Heart right ventricle (tissue), 16 donors: ENCODE data around the gene FUBP3. TPM values are rescaled to one million over a fixed set of nuclear protein-coding genes. Genes with fewer than 3 reads are reported as not detected.

Experiments used
- ATAC-seq, 8 donors: fragments of 200-7000 bp; cut with Tn5 transposase; one replicate each; pipeline ENCODE4 v1.9.1; 2020; ENCODE audit warnings: mild to moderate bottlenecking in 8 of 8, moderate library complexity in 8 of 8, moderate number of reproducible peaks in 1 of 8
- DNase-seq, 2 donors: peaks; one replicate each; pipeline ENCODE4 v3.0.0-alpha.2; 2020
- H3K27ac ChIP-seq, 10 donors: fragments of 200-600 bp; sonication (generic) in 2 of 10; one replicate each; pipeline versions ENCODE4 v1.5.0 to v1.8.0; 2020 to 2022; ENCODE audit warnings: mild to moderate bottlenecking in 3 of 10
- H3K27me3 ChIP-seq, 7 donors: fragments of 200-600 bp; one replicate each; pipeline ENCODE4 v1.8.0; 2021 to 2022; ENCODE audit warnings: mild to moderate bottlenecking in 2 of 7
- H3K36me3 ChIP-seq, 9 donors: fragments of 200-600 bp; sonication (generic) in 1 of 9; one replicate each; pipeline versions ENCODE4 v1.5.0 to v1.8.0; 2020 to 2022; ENCODE audit warnings: mild to moderate bottlenecking in 2 of 9
- H3K4me1 ChIP-seq, 9 donors: fragments of 200-600 bp; sonication (generic) in 1 of 9; one replicate each; pipeline versions ENCODE4 v1.5.0 to v1.8.0; 2020 to 2022; ENCODE audit warnings: mild to moderate bottlenecking in 4 of 9
- H3K4me3 ChIP-seq, 10 donors: fragments of 200-600 bp; sonication (generic) in 2 of 10; one replicate each; pipeline versions ENCODE4 v1.5.0 to v1.8.0; 2020 to 2022; ENCODE audit warnings: mild to moderate bottlenecking in 7 of 10, moderate library complexity in 2 of 10
- H3K9me3 ChIP-seq, 11 donors: fragments of 200-600 bp in 10 of 11; sonication (generic) in 2 of 11; one replicate each; pipeline versions ENCODE4 v1.5.0 to v1.8.0; 2013 to 2022; ENCODE audit warnings: mild to moderate bottlenecking in 2 of 11, control low read depth in 1 of 11, moderate library complexity in 1 of 11
- WGBS, 2 donors: extraction: QIAGEN DNeasy Blood & Tissue Kit; methylation state at CpG; one replicate each; pipeline ENCODE4 v1.1.7; 2013; ENCODE audit warnings: inconsistent platforms in 1 of 2; 5-methylcytosine and 5-hydroxymethylcytosine counted together
- intact Hi-C, 10 donors: fragments of 100-400 bp; cut with DNase I; formaldehyde crosslinking; loops; one replicate each; pipeline versions ENCODE4 v1.11.1 to v1.14.2; 2022
- polyA plus RNA-seq, 2 donors: library from polyadenylated mRNA; stranded (reverse); fragments of 200-250 nt; gene quantifications; one replicate each; pipeline ENCODE4 v1.2.3, GENCODE V29; 2013
- total RNA-seq, 10 donors: library from RNA; stranded (reverse); fragmentation: NEBNext Ultra II Directional in 3 of 10; extraction: Animal tissue kit (Norgen Biotek cat#: 25700) in 3 of 10; gene quantifications; one replicate each; pipeline versions ENCODE4 v1.2.1 to v1.2.4, GENCODE V29; 2021 to 2023
- TF ChIP-seq, protein P1 (sequence below), 9 donors: fragments of 200-600 bp; sonication (generic) in 2 of 9; IDR thresholded peaks; one replicate each; pipeline versions ENCODE4 v1.5.0 to v1.8.0; 2021 to 2022; ENCODE audit warnings: antibody characterized with exemption in 9 of 9, mild to moderate bottlenecking in 5 of 9, moderate library complexity in 1 of 9
- donor health status: Arrhythmogenic right ventricular cardiomyopathy.
- donor health status: ischemic (EF 13 %, LVEDD 7.1; RV severe dilation, severe dysfunction).
- donor health status: healthy with polysubstance abuse.
- donor health status: DM: no; HTN: yes; CAD: no.
- donor health status: DM: no; HTN: no; CAD: no.
- donor health status: ischemic (EF 25% LVEDD 6.9; RV normal size, moderate dysfunction).
- donor health status: ischemic (EF 25% LVEDD 5.7; RV mildly dilated, moderate dysfunction).
- donor health status: healthy.
- donor health status: DM: yes; HTN: yes; CAD: no.
- donor health status: Ischemic cardiomyopathy.
- donor health status: ischemic (EF 35%, LVEDD 5.7; RV mildly dilated, moderate dysfunction).
- donor health status: nonischemic (EF 11% LVEDD 7.7; RV severe dilation, severe dysfunction).
- donor health status: DM: yes; HTN: yes; CAD: no.
- donor health status: PGD.
- donor health status: ischemic (EF 29% LVEDD 5.4; RV normal size, mild dysfunction).
- donor health status: nonischemic (EF 23%, LVEDD 6.1; RV moderate dilation, normal function).

FUBP3 gene
- total and polyA plus RNA-seq, 12 donors = 16.8 to 40.3 (median 26.9) TPM

DNA sequence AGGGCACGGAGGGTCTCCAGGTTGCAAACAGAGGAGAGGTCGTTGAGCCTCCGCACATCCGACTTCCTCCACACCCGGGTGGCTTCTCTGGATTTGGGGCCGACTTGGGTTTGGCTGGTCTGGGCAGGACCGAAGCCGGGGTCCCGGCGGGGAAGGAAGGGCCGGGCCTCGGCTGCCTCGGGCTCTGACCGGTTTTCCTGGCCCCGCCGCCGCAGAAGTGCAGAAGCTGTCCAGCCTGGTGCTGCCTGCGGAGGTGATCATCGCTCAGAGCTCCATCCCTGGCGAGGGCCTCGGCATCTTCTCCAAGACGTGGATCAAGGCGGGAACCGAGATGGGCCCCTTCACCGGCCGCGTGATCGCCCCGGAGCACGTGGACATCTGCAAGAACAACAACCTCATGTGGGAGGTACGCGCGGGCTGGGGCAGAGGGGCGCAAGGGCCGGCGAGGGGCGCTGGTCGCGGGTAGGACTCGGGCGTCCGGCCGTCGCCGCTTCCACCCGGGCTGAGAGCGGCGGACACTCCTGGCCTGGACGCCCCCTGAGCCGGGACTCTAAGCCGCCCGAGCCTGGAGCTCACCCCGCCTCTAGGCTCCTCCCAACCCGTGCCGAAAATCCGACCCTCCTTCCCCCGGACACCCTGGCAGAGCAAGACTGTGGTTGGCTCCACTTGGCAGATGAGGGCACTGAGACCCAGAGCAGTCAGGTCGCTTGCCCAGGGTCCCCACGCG, 87.2 kb downstream of the FUBP3 start:
- peaks cover 42 to 74% (median 71%) of the 10 kb centered on the region in 7 donors for H3K27me3 ChIP-seq
- H3K36me3 ChIP-seq = no peaks in the 10 kb centered on the region
- TF ChIP-seq, protein P1, sequence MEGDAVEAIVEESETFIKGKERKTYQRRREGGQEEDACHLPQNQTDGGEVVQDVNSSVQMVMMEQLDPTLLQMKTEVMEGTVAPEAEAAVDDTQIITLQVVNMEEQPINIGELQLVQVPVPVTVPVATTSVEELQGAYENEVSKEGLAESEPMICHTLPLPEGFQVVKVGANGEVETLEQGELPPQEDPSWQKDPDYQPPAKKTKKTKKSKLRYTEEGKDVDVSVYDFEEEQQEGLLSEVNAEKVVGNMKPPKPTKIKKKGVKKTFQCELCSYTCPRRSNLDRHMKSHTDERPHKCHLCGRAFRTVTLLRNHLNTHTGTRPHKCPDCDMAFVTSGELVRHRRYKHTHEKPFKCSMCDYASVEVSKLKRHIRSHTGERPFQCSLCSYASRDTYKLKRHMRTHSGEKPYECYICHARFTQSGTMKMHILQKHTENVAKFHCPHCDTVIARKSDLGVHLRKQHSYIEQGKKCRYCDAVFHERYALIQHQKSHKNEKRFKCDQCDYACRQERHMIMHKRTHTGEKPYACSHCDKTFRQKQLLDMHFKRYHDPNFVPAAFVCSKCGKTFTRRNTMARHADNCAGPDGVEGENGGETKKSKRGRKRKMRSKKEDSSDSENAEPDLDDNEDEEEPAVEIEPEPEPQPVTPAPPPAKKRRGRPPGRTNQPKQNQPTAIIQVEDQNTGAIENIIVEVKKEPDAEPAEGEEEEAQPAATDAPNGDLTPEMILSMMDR (IDR thresholded peaks at IDR 0.05) = no peak
- no peak overlapping the region for H3K4me3 ChIP-seq
- no peak overlapping the region for H3K27ac ChIP-seq
- intact Hi-C loops = no loop called here
- H3K4me1 ChIP-seq = peaks cover 17 to 53% (median 47%) of the 10 kb centered on the region in 9 donors
- ATAC-seq (no peak), DNase-seq (no peak)
- 8 to 9% methylated on average over 54 to 60 of the region's 60 CpGs for WGBS, 2 donors
- no peaks in the 10 kb centered on the region for H3K9me3 ChIP-seq

DNA sequence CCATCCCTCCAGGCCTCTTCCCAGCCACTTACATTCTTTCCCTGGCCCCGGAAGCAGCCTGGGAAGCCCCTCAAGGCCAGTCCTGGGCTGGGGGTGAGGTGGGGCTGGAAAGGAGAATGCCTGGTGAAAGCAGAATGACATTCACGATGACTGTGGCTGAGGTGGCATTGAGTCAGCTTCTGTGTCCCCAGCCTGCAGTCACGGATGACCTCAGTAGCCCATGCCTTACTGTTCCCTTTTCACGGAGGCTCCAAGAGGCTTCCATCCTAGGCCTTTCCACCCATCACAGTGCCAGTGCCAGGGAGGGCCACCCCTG, 87.7 kb downstream of the FUBP3 start:
- TF ChIP-seq, protein P1 (IDR thresholded peaks at IDR 0.05) = no peak
- Histone ChIP-seq H3K27ac (no peak overlapping the region), H3K9me3 (no peaks in the 10 kb centered on the region), H3K27me3 (peaks cover 38 to 68% (median 66%) of the 10 kb centered on the region in 7 donors), H3K36me3 (no peaks in the 10 kb centered on the region), H3K4me3 (no peak overlapping the region), H3K4me1 (peaks cover 17 to 48% (median 42%) of the 10 kb centered on the region in 9 donors)
- intact Hi-C loops = no loop called here
- ATAC-seq (no peak), DNase-seq (no peak)
- WGBS, 2 donors = 60 to 63% methylated on average over 4 of the region's 4 CpGs

DNA sequence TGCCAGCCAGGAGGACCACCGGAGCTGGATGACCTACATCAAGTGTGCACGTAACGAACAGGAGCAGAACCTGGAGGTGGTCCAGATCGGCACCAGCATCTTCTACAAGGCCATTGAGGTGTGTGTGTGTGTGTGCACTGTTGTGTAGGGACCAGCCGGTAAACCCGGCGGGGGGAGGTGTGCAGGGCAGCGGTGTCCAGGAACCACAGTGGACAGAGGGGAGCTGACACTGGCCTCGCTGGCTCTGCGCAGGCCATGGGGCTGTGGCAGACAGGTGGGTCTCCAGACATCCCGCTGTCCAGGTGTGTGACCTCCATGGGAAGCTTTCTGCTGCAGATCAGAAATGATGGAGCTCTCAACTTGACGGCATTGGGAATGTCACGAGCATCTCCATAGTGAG, 88.8 kb downstream of the FUBP3 start:
- no peak for DNase-seq

DNA sequence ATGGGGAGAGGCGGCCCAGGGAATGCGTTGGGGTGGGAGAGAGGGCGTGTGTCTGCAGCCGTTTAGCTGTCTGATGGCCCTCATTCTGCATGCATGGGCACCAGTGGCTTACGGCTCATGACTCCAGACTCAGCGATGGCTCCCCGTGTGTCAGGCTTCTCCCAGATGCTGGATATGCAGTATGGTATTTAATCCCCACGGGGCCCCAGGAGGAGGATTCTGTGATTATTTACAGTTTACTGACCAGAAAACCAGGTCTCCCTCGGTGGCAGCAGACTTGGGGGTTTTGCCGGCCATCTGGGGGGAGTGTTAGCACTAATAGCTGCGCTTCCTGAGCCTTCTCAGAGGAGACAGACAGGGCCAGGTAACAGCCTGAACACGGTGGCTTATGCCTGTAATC, 89.3 kb downstream of the FUBP3 start:
- Histone ChIP-seq H3K4me1 (peaks cover 7 to 32% (median 27%) of the 10 kb centered on the region in 9 donors), H3K27me3 (peaks cover 22 to 52% (median 50%) of the 10 kb centered on the region in 7 donors), H3K9me3 (no peaks in the 10 kb centered on the region), H3K36me3 (no peaks in the 10 kb centered on the region), H3K4me3 (no peak overlapping the region), H3K27ac (no peak overlapping the region)
- intact Hi-C loops = no loop called here
- DNase-seq (no peak), ATAC-seq (no peak)
- WGBS, 2 donors = 61 to 64% methylated on average over 12 of the region's 12 CpGs
- TF ChIP-seq, protein P1 (IDR thresholded peaks at IDR 0.05) = no peak

More for the DNA sequence above, 88.8 kb downstream of the FUBP3 start:
- no peak overlapping the region for H3K27ac ChIP-seq
- peaks cover 27 to 57% (median 55%) of the 10 kb centered on the region in 7 donors for H3K27me3 ChIP-seq
- no peaks in the 10 kb centered on the region for H3K9me3 ChIP-seq
- H3K4me1 ChIP-seq = peaks cover 11 to 37% (median 32%) of the 10 kb centered on the region in 9 donors
- TF ChIP-seq, protein P1 (IDR thresholded peaks at IDR 0.05) = no peak
- no peak for ATAC-seq
- H3K4me3 ChIP-seq = no peak overlapping the region
- intact Hi-C loops = no loop called here
- 91 to 92% methylated on average over 13 of the region's 13 CpGs for WGBS, 2 donors
- no peaks in the 10 kb centered on the region for H3K36me3 ChIP-seq
